ENCODE results near the gene MRTFA. TPM values are rescaled to one million over a fixed set of nuclear protein-coding genes. Genes with fewer than 3 reads are reported as not detected.

MRTFA gene
- total RNA-seq, 1 donor from 2014 or later: 19.2 TPM

- peaks cover 83% of the 10 kb centered on the region for H3K36me3 ChIP-seq
- H3K27ac ChIP-seq (replicated peaks): no peak overlapping the region
- no peaks in the 10 kb centered on the region for H3K27me3 ChIP-seq (ENCODE audit: low read depth)
- H3K4me3 ChIP-seq: no peak overlapping the region
- no peak for TF ChIP-seq CTCF (IDR thresholded peaks at IDR 0.05; ENCODE audit: borderline replicate concordance)
- H3K9me3 ChIP-seq (replicated peaks): no peaks in the 10 kb centered on the region
- intact Hi-C loops (cut with micrococcal nuclease): no loop called here
- DNase-seq: peak; percentile 6
- peaks cover 31% of the 10 kb centered on the region for H3K4me1 ChIP-seq
Measured at GRCh38 chr22:40425082-40425481, 211.4 kb downstream of the MRTFA start.

DNA sequence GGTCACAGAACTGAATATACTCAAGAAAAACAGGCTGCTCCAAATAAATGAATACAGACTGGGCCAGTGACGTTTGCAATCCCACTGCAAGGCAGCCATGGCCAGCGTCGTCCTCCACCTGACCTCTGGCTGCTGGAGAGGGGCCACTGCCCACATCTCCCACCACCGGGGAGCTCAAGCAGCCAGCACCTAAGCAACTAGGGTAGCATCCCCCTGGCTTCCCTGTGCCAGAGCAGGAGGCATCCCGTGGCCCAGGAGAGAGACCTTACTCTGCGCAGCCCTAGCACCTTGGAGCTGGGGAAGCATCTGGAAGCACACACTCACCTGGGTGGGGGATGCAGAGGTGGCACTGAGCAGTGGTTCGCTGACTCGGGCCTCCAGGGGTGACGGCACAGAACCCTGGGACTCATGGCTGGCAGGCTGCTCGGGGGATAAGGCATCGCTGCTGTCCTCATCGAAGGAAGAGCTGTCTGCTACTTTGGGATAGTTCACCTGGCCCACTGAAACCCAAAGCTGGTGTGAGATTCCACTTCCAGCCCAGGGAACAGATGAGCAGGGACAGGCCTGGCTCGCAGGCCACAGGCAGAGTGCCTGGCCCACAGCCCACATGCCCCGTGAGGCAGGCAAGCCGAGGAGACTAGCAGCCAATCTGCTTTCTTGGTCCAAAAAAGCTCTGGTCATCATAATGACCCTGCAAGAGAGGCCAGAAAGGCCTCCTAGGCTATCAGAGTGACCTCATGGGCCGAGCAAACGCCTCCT, 212.5 kb downstream of the MRTFA start:
- H3K4me3 ChIP-seq: no peak overlapping the region
- H3K27ac ChIP-seq (replicated peaks): no peak overlapping the region
- intact Hi-C loops (cut with micrococcal nuclease): no loop called here
- no peaks in the 10 kb centered on the region for H3K9me3 ChIP-seq (replicated peaks)
- no peaks in the 10 kb centered on the region for H3K27me3 ChIP-seq (ENCODE audit: low read depth)
- peaks cover 31% of the 10 kb centered on the region for H3K4me1 ChIP-seq
- peaks cover 83% of the 10 kb centered on the region for H3K36me3 ChIP-seq
- DNase-seq: peak; percentile 16
- TF ChIP-seq CTCF (IDR thresholded peaks at IDR 0.05; ENCODE audit: borderline replicate concordance): no peak

GRCh38 chr22:40423310-40423688, 213.2 kb downstream of the MRTFA start:
- H3K9me3 ChIP-seq (replicated peaks): no peaks in the 10 kb centered on the region
- H3K27me3 ChIP-seq (ENCODE audit: low read depth): no peaks in the 10 kb centered on the region
- H3K36me3 ChIP-seq: peaks cover 83% of the 10 kb centered on the region
- intact Hi-C loops (cut with micrococcal nuclease): no loop called here
- no peak overlapping the region for H3K4me3 ChIP-seq
- DNase-seq: peak; percentile 7
- H3K4me1 ChIP-seq: peaks cover 31% of the 10 kb centered on the region
- no peak for TF ChIP-seq CTCF (IDR thresholded peaks at IDR 0.05; ENCODE audit: borderline replicate concordance)
- H3K27ac ChIP-seq (replicated peaks): no peak overlapping the region

DNA sequence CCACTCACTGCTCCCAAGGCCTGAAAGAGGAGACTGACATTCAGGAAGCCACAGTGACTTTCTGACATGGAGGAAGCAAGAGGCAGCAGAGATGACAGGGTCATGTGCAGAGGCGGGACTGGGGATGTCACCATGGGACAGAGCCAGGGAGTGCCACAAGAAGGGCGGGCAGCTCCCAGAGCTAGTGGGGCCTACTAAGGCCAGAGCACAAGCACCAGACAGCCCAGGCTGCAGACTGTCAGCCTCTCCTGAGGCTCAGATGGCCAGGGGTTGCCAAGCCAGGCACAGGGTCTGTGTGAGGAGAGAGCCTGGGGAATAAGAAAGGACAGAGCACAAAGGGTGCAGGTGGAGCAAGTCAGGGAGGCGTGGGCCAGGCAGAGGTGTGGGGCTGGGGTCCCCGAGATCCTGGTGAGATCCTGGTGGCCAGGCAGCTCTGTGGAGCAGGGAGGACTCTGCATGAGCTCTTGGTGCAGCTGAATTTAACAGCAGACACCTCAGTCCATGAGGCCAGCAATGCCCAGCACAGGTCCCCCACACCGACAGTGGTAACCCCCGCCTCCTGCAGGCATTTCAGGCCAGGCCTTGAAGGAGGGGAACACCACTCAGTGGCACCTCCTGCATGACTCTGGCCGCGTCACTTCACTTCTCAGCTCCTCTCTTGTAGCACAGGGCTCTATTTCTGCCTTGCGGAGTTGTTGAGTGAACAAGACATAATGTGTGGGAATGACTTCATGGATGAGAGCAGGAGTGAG, 213.8 kb downstream of the MRTFA start:
- no peak overlapping the region for H3K27ac ChIP-seq (replicated peaks)
- no peaks in the 10 kb centered on the region for H3K9me3 ChIP-seq (replicated peaks)
- no peak for TF ChIP-seq CTCF (IDR thresholded peaks at IDR 0.05; ENCODE audit: borderline replicate concordance)
- H3K36me3 ChIP-seq: peaks cover 83% of the 10 kb centered on the region
- H3K27me3 ChIP-seq (ENCODE audit: low read depth): no peaks in the 10 kb centered on the region
- no peak overlapping the region for H3K4me3 ChIP-seq
- H3K4me1 ChIP-seq: peaks cover 31% of the 10 kb centered on the region
- intact Hi-C loops (cut with micrococcal nuclease): no loop called here
- DNase-seq: peak; percentile 14

DNA sequence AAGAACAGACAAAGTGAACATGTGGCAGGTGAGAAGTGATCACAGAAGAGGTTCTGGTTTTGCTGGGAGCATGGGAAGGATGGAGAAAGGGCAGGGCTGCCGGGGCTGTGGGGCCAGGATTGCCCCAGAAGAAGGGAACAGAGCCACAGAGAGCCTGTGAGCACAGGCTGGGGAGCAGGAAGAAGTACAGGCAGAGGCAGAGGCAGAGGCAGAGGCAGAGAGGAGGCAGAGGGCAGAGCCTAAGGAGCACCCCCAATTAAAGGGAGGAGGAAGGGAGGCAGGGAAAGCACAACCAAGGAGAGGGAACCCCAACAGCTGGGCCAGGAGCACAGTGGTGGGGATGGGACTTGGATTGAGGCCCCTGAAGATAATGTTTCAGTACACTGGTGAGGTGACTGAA, 214.6 kb downstream of the MRTFA start:
- DNase-seq: peak; percentile 5
- Histone ChIP-seq H3K36me3 (peaks cover 90% of the 10 kb centered on the region), H3K27me3 (ENCODE audit: low read depth) (no peaks in the 10 kb centered on the region), H3K27ac (replicated peaks) (no peak overlapping the region), H3K4me3 (no peak overlapping the region), H3K4me1 (peaks cover 30% of the 10 kb centered on the region), H3K9me3 (replicated peaks) (no peaks in the 10 kb centered on the region)
- TF ChIP-seq CTCF (IDR thresholded peaks at IDR 0.05; ENCODE audit: borderline replicate concordance): no peak
- intact Hi-C loops (cut with micrococcal nuclease): no loop called here

Data from left ventricle myocardium inferior (tissue), 1 donor.